ENCODE measurements around the gene DNAJB11.
"Not testable (repeated sequence)": the region's sequence is repeated elsewhere in the genome, so short reads cannot be mapped to it uniquely, and the experiment has no call there.

The DNAJB11 gene

DNA sequence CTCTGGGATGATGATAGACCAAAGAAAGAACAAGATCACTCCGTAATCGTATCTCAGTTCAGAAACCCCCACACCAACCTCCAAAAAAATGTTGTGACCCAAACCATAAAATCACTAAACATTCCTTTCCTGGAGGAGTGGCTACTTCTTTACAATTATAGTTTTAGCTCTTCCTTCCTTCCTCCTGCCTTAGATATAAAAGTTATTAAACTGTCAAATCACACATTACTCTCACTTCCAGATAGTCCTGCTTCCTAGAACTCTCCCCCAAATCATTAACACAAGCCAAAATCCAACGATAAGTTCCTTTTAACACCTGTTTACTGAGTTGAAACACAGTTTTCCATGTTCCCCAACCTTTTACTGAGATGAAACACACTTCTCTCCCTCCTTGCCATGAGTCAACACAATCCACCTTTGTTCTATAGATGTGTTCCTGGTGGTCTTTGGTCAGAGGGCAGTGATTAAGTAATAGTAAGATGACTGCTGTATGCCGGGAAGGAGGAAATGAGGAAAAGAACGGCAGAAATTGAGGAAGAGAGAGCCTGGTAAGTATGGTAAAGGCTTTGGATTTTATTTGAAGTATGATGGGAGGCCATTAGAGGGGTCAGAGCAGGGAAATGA lies 18.0 kb upstream of the DNAJB11 start:
- no peak for DNase-seq

- no peak for DNase-seq
Measured at GRCh38 chr3:186564586-186564985, 5.9 kb upstream of the DNAJB11 start.

DNA sequence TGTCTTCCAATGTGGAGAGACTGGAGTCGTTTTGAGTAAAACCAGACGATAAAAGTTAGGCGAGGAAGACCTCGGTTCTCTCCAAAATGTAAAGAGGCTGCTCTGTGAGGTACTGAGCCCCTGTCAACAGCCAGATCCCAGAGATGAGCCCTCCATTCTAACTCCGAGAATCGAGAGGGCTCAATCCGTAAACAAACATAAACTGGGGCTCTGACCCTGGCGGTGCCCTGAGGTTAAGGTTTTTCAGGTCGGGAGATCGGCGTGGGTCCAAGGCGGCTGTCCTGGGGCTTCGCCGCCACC lies 3.8 kb upstream of the DNAJB11 start:
- no peak for DNase-seq

- peak; percentile 94 for DNase-seq
Measured at GRCh38 chr3:186567072-186567921, 3.2 kb upstream of the DNAJB11 start, which contains the start of gene TBCCD1. Gene TBCCD1, minus strand, starts transcription at chr3:186567339. Its CDS starts 3,010 bp downstream, at chr3:186564329.

DNA sequence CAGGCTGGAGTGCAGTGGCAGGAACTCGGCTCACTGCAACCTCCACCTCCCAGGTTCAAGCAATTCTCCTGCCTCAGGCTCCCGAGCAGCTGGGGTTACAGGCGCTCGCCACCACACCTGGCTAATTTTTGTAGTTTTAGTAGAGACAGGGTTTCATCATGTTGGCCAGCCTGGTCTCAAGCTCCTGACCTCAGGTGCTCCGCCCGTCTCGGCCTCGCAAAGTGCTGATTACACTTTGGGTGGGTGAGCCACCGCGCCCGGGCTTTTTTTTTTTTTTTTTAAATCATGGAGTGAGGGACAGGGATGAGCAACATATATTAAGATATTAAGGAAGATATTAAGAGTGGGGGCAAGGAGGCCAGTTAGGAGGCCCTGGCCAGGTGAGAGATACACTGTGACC lies 1.2 kb upstream of the DNAJB11 start:
- DNase-seq = peak; percentile 13

DNA sequence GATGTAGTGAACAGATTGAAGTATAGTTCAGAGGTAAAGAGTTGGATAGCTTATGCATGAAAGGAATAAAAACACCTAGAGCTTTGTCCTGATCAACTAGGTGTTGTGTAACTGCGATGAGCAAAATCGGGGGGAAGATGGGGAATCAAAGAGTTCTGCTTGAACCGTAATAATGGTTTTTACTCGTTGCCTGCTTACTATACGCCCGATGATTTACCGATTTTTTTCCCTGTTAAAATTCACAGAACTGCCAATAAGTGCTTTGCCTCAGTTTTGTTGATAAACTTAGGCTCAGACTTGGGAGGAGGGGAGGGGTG lies 783 bp upstream of the DNAJB11 start:
- DNase-seq = no peak

GRCh38 chr3:186570941-186571643 lies 572 bp downstream of the DNAJB11 start:
- DNase-seq = peak; percentile 42

- no peak for DNase-seq
Measured at GRCh38 chr3:186571644-186572013, 1.1 kb downstream of the DNAJB11 start.

DNA sequence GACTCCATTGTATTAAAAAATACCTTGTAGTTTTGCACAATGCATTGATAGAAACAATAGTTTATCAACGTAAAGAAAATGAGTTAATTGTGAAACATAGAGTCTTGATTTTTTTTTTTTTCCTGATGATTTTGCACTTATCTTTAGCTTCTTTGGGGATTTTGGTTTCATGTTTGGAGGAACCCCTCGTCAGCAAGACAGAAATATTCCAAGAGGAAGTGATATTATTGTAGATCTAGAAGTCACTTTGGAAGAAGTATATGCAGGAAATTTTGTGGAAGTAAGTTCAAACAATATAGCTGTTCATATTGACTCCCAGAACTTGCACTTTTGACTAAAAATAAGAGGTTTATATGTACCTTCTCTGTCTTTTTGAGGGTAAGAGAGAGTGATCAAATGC lies 7.0 kb downstream of the DNAJB11 start:
- DNase-seq = no peak

DNA sequence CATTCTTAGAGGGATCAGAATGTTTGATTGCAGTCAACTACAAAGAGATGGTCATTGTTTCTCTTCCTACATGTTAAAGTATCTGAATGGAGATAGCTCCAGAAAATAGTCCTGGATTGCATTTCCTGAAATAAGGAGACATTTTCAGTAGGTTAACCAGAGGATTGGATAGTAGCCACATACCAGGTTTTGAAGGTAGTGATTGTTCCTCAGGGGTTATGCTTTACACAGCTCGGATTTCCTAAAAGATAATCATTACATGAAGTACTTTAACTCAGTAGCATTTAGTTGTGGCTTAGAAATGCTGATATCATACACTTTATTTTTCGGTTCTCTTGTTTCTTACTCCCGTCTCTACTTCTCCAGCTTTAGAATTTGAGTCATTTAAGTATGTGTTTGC lies 10.3 kb downstream of the DNAJB11 start:
- no peak for DNase-seq

DNA sequence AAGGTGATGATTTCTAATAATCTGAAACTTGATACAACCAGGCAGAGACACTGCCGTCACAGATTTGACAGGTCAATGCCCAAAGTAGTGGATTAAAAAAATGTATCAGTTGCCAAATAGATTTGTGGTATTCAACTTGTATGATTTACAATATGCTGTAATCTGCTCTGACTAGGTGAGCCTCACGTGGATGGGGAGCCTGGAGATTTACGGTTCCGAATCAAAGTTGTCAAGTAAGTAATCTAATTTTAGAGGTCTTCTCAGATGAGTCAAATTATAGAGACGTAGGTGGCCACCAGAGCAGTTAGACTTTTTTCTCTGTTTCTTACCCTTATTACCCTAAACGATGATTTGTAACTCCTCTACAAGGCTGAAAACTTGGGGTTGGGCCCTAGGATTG lies 12.0 kb downstream of the DNAJB11 start:
- DNase-seq = no peak

DNA sequence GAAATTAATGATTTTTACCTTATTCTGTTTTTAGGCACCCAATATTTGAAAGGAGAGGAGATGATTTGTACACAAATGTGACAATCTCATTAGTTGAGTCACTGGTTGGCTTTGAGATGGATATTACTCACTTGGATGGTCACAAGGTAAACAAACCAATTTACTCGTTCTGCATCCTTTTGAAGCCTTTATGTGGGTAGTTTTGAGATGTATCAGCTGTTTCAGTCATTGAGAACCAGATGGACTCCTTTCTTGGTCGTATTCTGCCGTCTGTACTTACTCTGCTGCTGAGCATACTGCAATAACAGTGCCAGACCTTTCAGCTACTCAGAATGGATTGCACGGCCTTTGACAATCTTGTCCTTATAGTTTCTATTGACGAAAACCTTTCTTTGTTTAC lies 13.3 kb downstream of the DNAJB11 start:
- DNase-seq = no peak

GRCh38 chr3:186586245-186586644 lies 15.7 kb downstream of the DNAJB11 start:
- not testable (repeated sequence) for DNase-seq

DNA sequence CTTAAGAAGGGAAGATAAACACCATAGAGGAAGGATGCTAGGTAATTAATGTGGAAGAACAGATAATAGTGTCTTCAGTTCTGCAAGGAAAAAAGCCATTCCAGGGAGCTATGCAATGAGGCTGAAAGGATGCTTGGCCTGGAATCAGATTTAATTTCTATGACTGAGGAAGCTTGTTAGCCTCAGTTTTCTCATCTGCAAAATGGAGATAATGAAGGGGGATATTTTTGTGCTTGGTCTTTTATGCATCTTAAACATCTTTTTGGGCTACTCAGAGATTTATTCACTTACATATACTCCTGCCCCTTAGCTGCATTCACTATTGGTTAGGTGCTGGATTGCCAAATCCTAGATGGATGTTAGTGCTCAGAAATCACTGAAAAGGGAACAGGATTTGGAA lies 16.7 kb downstream of the DNAJB11 start:
- no peak for DNase-seq

DNA sequence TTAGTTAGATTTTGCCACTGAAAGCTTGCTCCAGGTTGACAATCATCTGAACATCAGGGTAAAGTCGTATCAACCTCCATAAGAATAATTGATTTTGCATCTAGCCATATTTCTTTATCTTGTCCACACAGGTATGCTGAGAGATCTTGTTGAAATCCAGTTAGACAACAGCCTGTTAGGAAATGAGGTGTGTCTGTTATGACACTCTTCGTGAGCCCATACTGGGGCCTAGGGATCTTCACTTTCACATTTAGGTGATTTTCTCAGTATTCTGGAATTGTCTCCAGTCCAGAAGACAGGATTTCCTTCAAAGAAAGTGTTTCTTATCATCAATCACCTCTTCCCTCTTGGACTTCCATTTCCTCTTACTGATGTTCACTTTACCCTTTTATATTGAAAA lies 18.1 kb downstream of the DNAJB11 start:
- no peak for DNase-seq

GRCh38 chr3:186589121-186589520 lies 18.6 kb downstream of the DNAJB11 start:
- DNase-seq = no peak

- peak; percentile 63 for DNase-seq
Measured at GRCh38 chr3:186589856-186590579, 19.5 kb downstream of the DNAJB11 start.

DNA sequence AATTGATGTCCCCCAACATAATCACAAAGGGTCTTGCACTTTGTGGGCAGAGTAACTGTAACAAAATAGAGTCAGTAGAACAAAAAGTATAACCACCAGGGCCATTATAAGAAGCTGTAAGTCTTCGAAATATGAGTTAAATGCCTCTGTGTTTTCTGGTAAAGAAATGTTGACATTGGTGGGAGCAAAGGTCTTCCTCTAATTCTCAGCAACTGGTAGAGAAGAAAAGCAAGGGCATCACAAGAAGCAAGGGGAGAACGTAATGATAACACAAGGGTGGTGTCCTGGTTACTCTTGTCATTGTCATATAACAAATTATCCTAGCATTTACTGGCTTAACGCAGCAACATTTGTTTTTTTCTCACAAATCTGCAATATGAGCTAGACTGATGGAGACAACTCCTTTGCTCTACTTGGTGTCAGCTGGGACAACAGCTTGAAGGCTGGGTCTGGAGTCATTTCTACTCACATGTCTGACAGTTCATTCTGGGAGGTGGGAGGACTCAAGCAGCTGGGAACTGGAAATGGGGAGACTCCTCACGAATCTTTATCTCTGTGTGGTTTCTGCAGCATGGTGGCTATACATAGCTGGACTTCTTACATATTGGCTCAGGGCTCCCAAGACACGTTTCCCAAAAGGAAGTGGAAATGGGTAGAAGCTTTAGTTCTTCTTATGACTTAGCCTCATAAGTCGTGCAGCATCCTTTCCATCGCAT lies 20.2 kb downstream of the DNAJB11 start:
- no peak for DNase-seq

- no peak for DNase-seq
Measured at GRCh38 chr3:186592682-186593081, 22.2 kb downstream of the DNAJB11 start.

DNA sequence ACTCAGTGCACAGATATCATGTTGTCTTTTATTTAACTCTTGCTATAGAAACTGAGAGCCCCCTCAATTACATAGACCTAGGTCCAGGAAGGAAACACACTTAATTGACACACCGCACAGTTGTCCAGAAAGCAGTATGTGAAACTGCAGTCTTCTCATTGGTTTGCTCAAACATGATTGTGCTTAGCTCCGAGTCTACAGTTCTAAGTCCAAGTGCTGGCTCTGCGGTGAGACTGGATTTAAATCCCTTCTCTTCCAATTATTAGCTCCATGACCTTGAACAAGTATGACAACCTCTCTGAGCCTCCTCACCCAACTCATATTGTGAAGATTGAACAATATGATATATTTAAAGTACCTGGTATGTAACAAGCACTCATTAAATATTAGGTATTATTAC lies 23.3 kb downstream of the DNAJB11 start:
- DNase-seq = no peak

DNA sequence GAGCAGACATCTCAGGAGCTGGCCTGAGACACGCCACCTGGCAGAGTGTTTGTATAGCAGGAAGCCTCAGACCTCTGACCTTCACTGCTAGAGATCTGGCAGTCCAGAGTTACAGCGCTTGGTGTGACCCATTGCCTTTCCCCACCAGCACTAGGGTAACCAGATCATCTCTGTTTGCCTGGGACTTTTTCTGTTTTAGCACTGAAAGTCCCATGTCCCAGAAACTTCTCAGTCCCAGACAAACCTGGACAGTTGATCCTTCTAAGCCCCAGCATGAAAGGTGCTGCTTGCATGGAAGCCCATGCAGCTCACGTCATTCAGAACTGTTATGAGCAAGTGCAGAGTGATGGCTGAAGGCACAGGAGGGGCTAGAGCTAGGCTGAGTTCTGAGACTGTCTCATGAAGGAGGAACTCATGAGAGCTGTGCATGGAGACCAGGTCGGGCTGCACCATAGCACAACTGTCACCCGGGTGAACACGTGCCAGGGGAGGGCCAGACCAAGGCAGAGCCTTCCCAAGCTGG lies 24.1 kb downstream of the DNAJB11 start:
- DNase-seq = peak; percentile 12

DNA sequence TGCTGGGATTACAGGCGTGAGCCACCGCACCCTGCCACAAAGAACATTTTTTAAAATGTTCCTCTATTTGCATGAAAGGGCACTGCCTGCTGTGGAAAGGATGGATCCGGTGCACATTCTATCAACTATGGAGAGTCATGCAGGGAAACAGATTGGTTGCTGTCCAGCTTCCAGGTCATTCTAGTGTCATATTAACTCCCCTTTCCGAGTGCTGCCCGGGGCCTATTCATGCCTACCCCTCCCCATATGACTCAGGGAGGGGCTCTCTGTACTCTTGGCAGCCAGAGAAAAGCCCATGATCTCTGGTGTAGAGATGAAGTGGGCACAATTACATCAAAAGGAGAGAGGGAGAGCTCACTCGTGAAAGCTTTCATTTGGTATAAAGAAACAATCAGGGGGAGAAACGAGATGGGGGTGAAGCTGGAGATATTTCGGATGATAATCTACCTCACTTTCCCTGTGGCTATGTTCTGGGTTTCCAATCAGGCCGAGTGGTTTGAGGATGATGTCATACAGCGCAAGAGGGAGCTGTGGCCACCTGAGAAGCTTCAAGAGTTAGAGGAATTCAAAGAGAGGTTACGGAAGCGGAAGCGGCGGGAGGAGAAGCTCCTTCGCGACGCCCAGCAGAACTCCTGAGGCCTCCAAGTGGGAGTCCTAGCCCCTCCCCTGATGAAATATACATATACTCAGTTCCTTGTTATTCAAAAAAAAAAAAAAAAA lies 26.2 kb downstream of the DNAJB11 start:
- DNase-seq = no peak
